PC-9 (cell line): Measurements from ENCODE around the gene SALL1.

ENCODE experiments used
- EZH2 ChIP-seq: fragments of 200-600 bp; sonication (generic); IDR thresholded peaks from 2 replicates; pipeline ENCODE4 v1.8.0; 2017; ENCODE audit warnings: antibody characterized with exemption, low read depth
- TF ChIP-seq, protein P1 (sequence below): fragments of 200-600 bp; sonication (generic); conservative IDR thresholded peaks from 2 replicates; pipeline ENCODE4 v1.6.1; 2017; ENCODE audit warnings: mixed run types, antibody characterized with exemption, mild to moderate bottlenecking, moderate library complexity

DNA sequence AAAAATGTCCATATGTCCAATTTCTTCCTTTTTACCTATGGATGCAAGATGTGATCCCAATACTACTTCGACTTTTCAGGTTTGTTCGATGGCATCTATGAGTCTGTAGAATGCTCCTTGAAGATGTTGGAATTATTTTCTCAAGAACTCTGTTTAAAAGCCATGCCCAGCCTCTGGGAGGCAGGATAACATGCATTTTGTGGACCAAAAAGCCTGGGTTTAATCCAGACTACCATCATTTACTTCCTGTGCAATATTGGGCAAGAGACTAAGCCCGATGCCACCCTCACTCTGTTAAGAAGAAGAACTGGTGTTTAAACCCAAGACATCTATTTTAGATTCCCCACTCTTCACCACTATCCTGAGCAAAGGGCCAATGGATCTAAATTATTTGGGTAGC lies 42.8 kb upstream of the SALL1 start:
- TF ChIP-seq, protein P1, sequence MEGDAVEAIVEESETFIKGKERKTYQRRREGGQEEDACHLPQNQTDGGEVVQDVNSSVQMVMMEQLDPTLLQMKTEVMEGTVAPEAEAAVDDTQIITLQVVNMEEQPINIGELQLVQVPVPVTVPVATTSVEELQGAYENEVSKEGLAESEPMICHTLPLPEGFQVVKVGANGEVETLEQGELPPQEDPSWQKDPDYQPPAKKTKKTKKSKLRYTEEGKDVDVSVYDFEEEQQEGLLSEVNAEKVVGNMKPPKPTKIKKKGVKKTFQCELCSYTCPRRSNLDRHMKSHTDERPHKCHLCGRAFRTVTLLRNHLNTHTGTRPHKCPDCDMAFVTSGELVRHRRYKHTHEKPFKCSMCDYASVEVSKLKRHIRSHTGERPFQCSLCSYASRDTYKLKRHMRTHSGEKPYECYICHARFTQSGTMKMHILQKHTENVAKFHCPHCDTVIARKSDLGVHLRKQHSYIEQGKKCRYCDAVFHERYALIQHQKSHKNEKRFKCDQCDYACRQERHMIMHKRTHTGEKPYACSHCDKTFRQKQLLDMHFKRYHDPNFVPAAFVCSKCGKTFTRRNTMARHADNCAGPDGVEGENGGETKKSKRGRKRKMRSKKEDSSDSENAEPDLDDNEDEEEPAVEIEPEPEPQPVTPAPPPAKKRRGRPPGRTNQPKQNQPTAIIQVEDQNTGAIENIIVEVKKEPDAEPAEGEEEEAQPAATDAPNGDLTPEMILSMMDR = no peak
- no peak for TF ChIP-seq EZH2
